Mesodermal cell (in vitro differentiated cells): ENCODE data around the gene RALGPS1. TPM values are rescaled to one million over a fixed set of nuclear protein-coding genes. Genes with fewer than 3 reads are reported as not detected.
A peak's percentile ranks its signal among the peaks of the same experiment; 100 is the strongest.

Experiments
- H3K27ac ChIP-seq: 2 replicates; pipeline ENCODE4 v1.7.0; 2013; ENCODE audit warnings: mild to moderate bottlenecking, low read depth, low read length, moderate library complexity; ENCODE audit not compliant: severe bottlenecking
- H3K36me3 ChIP-seq: 2 replicates; pipeline ENCODE4 v1.7.1; 2013; ENCODE audit warnings: mild to moderate bottlenecking, low read length, moderate library complexity; ENCODE audit not compliant: control insufficient read depth, insufficient read depth
- H3K4me1 ChIP-seq: one replicate; pipeline ENCODE4 v1.7.1; 2013; ENCODE audit warnings: mild to moderate bottlenecking, low read length; ENCODE audit not compliant: insufficient read depth, control insufficient read depth, poor library complexity, severe bottlenecking
- H3K4me3 ChIP-seq: 2 replicates; pipeline ENCODE4 v1.7.0; 2013; ENCODE audit warnings: low read length, control low read depth, mild to moderate bottlenecking; ENCODE audit not compliant: insufficient read depth, poor library complexity, severe bottlenecking; ENCODE audit errors: extremely low read depth
- H3K9me3 ChIP-seq: 2 replicates; pipeline ENCODE4 v1.7.1; 2013; ENCODE audit warnings: mild to moderate bottlenecking, low read length, moderate library complexity; ENCODE audit not compliant: control insufficient read depth
- WGBS, 2 experiments: methylation state at CpG; one replicate each; pipeline ENCODE4 v1.1.5; 2013; ENCODE audit warnings: missing lambda C conversion rate in 2 of 2; ENCODE audit not compliant: insufficient coverage in 2 of 2; 5-methylcytosine and 5-hydroxymethylcytosine counted together
- polyA plus RNA-seq, 2 experiments: library from polyadenylated mRNA; stranded (reverse); fragments of 50-300 nt; gene quantifications; one replicate each; pipeline ENCODE4 v1.2.3, GENCODE V29; 2013

The RALGPS1 gene, protein sequence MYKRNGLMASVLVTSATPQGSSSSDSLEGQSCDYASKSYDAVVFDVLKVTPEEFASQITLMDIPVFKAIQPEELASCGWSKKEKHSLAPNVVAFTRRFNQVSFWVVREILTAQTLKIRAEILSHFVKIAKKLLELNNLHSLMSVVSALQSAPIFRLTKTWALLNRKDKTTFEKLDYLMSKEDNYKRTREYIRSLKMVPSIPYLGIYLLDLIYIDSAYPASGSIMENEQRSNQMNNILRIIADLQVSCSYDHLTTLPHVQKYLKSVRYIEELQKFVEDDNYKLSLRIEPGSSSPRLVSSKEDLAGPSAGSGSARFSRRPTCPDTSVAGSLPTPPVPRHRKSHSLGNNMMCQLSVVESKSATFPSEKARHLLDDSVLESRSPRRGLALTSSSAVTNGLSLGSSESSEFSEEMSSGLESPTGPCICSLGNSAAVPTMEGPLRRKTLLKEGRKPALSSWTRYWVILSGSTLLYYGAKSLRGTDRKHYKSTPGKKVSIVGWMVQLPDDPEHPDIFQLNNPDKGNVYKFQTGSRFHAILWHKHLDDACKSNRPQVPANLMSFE
- polyA plus RNA-seq (2013, experiment 1 of 2) = 3.2 TPM
- 2.6 TPM for polyA plus RNA-seq (2013, experiment 2 of 2)

DNA sequence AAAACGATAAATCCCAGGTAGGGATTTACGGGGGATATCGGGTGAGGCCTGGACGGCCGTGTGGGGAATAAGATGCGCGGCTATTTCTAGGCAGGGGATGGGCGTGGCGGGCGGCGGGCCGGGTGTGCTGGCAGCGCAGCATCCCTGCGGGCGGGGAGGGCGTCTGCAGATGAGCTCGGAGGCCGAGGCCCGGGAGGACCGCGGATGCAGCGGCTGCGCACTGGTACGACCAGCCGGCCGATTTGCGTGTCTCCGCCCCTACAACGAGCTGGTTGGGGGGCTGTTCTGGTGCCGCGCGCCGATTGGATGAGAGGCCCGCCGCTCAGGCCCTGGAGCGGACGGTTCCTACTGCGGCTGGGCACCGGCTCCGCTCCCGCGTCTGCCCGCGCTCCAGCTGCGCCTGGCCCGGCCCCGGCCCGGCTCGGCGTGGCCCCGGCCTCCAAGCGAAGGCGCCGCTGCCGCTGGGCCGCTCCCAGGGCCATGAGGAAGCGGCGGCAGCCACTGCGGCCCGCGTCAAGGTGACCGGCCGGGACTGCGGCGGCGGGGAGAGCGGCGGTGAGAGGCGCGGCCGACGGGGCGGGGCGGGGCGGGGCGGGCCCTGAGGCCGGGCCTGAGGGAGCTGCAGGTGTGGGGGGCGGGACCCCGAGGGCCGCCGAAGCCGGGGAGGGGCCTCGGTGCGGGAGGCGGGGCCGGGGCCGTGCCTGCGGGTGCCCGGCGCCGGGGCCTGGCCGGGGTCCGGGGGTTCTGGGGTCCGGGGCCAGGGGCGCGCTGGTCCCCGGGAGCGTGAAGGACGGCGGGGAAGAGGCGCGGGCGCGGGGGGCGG is at the start of gene RALGPS1:
RALGPS1 (plus strand) TSS at position 325 of the 823 bp plus-strand sequence. CDS start 47,508 bp downstream, outside the sequence.
- H3K9me3 ChIP-seq = peaks cover 2% of the 10 kb centered on the region
- 0 to 1% methylated on average over 52 to 75 of the region's 105 CpGs for WGBS, 2 experiments
- no peak within 1 kb of the TSS for H3K27ac ChIP-seq
- H3K36me3 ChIP-seq = no peaks in the 10 kb centered on the region
- H3K4me3 ChIP-seq = peak within 1 kb of the TSS; percentile 33
- H3K4me1 ChIP-seq = no peaks in the 10 kb centered on the region

DNA sequence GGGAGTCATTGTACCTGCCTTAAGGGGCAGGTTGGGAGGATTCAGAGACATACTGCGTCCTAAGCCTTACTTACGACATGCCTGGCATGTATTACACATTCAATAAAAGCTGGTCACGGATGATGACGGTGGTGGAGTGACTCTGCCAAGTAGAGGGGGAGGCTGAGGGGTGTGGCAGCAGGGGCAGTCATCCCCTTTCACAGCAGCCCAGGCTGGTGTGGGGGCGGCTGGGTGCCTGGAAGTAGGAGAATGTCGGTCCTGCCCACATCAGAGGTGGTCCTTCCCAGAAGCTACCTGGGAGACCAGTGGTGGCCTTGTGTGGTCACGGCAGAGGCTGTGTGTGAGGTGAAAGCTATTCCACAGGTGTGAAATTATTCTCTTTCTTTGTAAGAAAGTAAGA is 45.2 kb upstream of the RALGPS1 start:
- Histone ChIP-seq H3K4me1 (no peaks in the 10 kb centered on the region), H3K27ac (no peak overlapping the region), H3K36me3 (peaks cover 67% of the 10 kb centered on the region), H3K9me3 (no peaks in the 10 kb centered on the region), H3K4me3 (no peak overlapping the region)
- WGBS, 2 experiments = 94 to 96% methylated on average over 5 to 6 of the region's 7 CpGs

DNA sequence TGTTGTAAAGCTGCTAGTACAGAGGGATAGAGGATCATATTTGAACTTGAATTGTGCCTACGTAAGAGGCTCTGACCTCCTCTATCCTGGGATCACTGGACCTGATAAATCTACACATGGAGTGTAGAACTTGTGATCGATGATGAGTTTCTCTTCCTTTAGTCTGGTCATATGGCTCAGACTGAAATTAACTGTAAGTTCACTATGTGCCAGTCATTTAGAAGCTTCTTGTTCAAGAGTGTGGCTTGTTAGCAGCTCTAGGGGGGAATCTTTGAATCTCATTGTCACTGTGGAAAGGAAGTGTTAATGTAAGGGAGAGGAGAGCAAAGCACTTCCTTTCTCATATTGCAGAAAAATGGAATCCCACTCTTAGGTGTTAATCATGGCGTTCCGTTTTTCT is 42.1 kb upstream of the RALGPS1 start:
- 93 to 100% methylated on average over 3 of the region's 4 CpGs for WGBS, 2 experiments
- Histone ChIP-seq H3K36me3 (peaks cover 45% of the 10 kb centered on the region), H3K9me3 (no peaks in the 10 kb centered on the region), H3K4me1 (no peaks in the 10 kb centered on the region), H3K27ac (no peak overlapping the region), H3K4me3 (no peak overlapping the region)

DNA sequence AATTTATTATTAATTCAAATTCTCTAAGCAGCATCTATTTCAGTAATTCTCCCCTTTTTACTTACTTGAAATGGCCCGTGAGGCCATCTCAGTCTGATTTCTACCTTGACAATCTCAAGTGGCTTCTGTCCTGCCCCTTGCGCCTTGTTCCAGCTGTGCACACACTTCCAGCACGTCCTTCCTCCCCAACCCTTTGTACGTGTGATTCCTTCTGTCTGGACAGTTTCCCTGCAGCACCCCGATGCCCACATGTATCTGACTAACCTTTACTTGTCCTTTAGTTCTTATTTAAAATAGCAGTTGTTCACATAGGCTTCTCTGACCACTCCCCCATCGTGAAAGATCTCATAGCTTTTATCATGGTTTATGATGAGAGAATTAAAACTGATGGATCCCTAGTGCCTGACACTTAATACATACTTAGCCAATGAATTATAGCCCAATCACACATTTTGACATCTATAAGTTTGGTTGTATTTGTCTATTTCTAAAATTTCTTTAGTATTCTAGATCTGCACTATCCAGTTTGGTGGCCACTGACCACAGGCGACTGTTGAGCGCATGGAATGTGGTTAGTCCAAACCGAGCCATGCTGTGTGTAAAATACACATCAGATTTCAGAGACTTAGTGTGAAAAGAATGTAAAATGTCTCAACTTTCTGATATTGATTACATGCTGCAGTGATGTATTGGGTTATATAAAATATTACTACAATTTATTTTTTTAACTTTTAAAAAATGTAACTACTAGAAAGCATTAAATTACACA is 39.9 kb upstream of the RALGPS1 start:
- Histone ChIP-seq H3K4me1 (no peaks in the 10 kb centered on the region), H3K36me3 (peaks cover 37% of the 10 kb centered on the region), H3K27ac (no peak overlapping the region), H3K4me3 (no peak overlapping the region), H3K9me3 (no peaks in the 10 kb centered on the region)
- WGBS, 2 experiments = 89 to 98% methylated on average over 5 to 8 of the region's 9 CpGs

DNA sequence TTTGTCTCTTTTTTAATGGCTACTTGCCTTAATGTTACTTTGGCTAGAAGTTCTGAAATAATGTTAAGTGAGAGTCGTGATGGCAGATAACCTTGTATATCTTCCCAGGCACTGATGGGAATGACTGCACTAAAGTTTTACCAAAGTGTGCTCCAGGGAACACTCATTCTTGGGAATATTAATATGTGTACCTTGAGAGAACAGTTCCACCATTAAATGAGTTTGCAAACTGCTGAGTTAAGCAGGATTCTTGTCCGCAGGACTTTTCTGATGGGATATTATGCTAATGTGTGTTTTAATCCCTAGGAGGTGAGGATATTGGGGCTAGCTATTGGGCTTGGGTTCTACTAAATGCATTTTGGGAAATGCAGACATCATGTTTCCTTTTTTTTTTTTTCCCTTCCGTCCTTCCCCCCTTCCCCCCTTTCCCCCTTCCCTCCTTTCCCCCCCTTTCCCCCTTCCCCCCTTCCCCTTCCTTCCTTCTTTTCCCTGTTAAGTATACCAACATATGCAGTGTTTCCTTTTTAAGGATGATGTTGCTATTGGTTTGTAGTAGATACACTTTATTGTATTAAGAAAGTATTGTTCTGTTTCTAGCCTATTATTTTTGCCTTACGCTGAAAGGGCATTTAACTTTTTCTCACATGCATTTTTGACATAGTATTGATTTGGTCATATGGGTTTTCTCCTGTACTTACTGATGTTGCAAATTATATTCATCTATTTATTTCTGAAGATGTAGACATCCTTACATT is 38.6 kb upstream of the RALGPS1 start:
- Histone ChIP-seq H3K4me1 (no peaks in the 10 kb centered on the region), H3K27ac (no peak overlapping the region), H3K4me3 (no peak overlapping the region), H3K36me3 (peaks cover 47% of the 10 kb centered on the region), H3K9me3 (no peaks in the 10 kb centered on the region)
- 94 to 100% methylated on average over 1 to 2 of the region's 4 CpGs for WGBS, 2 experiments

DNA sequence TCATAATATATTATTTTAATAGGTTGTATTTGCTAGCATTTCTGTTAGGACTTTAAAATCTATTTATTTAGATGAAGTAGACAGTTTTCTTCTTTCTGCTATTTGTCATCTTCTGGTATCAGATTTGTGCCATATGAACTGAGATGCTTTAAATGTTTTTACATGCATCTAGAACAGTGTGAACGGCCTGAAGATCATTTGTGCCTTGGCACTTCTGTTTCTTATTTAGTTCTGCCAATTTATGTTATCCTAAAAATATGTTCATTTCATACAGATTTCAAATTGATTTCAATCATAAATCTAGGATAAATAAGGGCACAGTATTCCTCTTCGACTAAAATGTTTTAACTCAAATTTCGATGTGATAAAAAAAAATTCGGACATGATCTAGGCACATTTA is 38.1 kb upstream of the RALGPS1 start:
- no peaks in the 10 kb centered on the region for H3K4me1 ChIP-seq
- H3K36me3 ChIP-seq = peaks cover 49% of the 10 kb centered on the region
- no peak overlapping the region for H3K4me3 ChIP-seq
- no peak overlapping the region for H3K27ac ChIP-seq
- no peaks in the 10 kb centered on the region for H3K9me3 ChIP-seq
- 88 to 94% methylated on average over 3 of the region's 4 CpGs for WGBS, 2 experiments

DNA sequence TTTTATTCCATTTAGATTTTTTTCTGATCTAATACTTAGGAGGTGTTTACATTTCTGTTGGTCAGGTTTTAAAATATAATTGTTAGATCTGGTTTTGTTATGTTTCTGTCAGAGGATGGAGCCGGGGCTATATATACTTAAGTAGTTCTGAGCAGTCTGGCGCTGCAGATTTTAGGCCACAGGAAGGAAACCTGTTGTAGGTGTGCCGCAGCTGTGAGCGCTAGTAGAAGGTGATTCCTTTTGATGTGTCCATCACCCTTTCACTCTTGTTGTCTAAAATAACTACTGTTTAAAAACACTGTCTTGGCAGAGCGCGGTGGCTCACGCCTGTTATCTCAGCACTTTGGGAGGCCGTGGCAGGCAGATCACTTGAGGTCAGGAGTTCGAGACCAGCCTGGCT is 37.2 kb upstream of the RALGPS1 start:
- H3K4me1 ChIP-seq = no peaks in the 10 kb centered on the region
- no peak overlapping the region for H3K4me3 ChIP-seq
- WGBS, 2 experiments = 87 to 92% methylated on average over 7 to 8 of the region's 9 CpGs
- H3K36me3 ChIP-seq = peaks cover 46% of the 10 kb centered on the region
- no peak overlapping the region for H3K27ac ChIP-seq
- no peaks in the 10 kb centered on the region for H3K9me3 ChIP-seq

DNA sequence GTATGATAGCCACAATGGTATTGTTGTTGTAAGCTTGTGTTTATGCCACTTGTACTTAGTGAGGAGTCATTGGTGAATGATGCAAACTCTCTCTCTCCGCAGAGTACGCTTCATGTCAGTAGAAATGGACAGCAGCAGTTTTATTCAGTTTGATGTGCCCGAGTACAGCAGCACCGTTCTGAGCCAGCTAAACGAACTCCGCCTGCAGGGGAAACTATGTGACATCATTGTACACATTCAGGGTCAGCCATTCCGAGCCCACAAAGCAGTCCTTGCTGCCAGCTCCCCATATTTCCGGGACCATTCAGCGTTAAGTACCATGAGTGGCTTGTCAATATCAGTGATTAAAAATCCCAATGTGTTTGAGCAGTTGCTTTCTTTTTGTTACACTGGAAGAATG is 35.3 kb upstream of the RALGPS1 start:
- H3K27ac ChIP-seq = no peak overlapping the region
- H3K4me3 ChIP-seq = no peak overlapping the region
- WGBS, 2 experiments = 89 to 99% methylated on average over 9 of the region's 9 CpGs
- peaks cover 47% of the 10 kb centered on the region for H3K36me3 ChIP-seq
- no peaks in the 10 kb centered on the region for H3K4me1 ChIP-seq
- H3K9me3 ChIP-seq = no peaks in the 10 kb centered on the region

DNA sequence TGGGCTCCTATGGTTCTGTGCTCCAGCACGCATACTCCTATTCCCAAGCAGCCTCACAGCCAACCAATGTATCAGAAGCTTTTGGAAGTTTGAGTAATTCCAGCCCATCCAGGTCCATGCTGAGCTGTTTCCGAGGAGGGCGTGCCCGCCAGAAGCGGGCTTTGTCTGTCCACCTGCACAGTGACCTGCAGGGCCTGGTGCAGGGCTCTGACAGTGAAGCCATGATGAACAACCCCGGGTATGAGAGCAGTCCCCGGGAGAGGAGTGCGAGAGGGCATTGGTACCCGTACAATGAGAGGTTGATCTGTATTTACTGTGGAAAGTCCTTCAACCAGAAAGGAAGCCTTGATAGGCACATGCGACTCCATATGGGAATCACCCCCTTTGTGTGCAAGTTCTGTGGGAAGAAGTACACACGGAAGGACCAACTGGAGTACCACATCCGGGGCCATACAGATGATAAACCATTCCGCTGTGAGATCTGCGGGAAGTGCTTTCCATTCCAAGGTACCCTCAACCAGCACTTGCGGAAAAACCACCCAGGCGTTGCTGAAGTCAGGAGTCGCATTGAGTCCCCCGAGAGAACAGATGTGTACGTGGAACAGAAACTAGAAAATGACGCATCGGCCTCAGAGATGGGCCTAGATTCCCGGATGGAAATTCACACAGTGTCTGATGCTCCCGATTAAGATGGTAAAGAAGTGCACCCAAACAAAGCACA is 34.2 kb upstream of the RALGPS1 start:
- Histone ChIP-seq H3K36me3 (peaks cover 47% of the 10 kb centered on the region), H3K4me1 (no peaks in the 10 kb centered on the region), H3K27ac (no peak overlapping the region), H3K9me3 (no peaks in the 10 kb centered on the region), H3K4me3 (no peak overlapping the region)
- 96 to 98% methylated on average over 18 to 21 of the region's 23 CpGs for WGBS, 2 experiments
